Measurements from ENCODE around the gene MRI1.

- TF ChIP-seq CTCF (IDR thresholded peaks at IDR 0.05; ENCODE audit: low read depth, low read length): no peak
- no peak for TF ChIP-seq EZH2phosphoT487 (IDR thresholded peaks at IDR 0.05; ENCODE audit: low read depth)
Measured at GRCh38 chr19:13738073-13738472, 26.2 kb upstream of the MRI1 start.
